GM19193 (cell line): ENCODE measurements around the gene ZNF700.

Source experiments
- POLR2A ChIP-seq: IDR thresholded peaks from 4 replicates; pipeline ENCODE4 v1.6.1; 2011; ENCODE audit not compliant: insufficient read depth, insufficient read length; ENCODE audit errors: extremely low read depth

The ZNF700 gene

GRCh38 chr19:11924886-11925650 lies at the start of gene ZNF700:
TSS of gene ZNF700 (plus strand) at chr19:11925107. CDS start at chr19:11925211, 104 bp downstream.
- peak; percentile 97 for TF ChIP-seq POLR2A

GRCh38 chr19:11880598-11880997 lies 44.3 kb upstream of the ZNF700 start:
- TF ChIP-seq POLR2A, result no peak

- no peak for TF ChIP-seq POLR2A
Observed at GRCh38 chr19:11881151-11881800, 43.6 kb upstream of the ZNF700 start.

GRCh38 chr19:11882606-11883005 lies 42.3 kb upstream of the ZNF700 start:
- no peak for TF ChIP-seq POLR2A

GRCh38 chr19:11887234-11887610 lies 37.7 kb upstream of the ZNF700 start:
- TF ChIP-seq POLR2A, result no peak

GRCh38 chr19:11887611-11888531 lies 37.0 kb upstream of the ZNF700 start, which contains the start of gene ZNF69:
TSS of gene ZNF69 (plus strand) at chr19:11887782. CDS start at chr19:11887924, 142 bp downstream.
- TF ChIP-seq POLR2A, result no peak

- TF ChIP-seq POLR2A, result no peak
Observed at GRCh38 chr19:11890634-11891033, 34.3 kb upstream of the ZNF700 start.

- TF ChIP-seq POLR2A, result no peak
Observed at GRCh38 chr19:11894851-11895250, 30.1 kb upstream of the ZNF700 start.

- TF ChIP-seq POLR2A, result no peak
Observed at GRCh38 chr19:11902228-11902627, 22.7 kb upstream of the ZNF700 start.

GRCh38 chr19:11905928-11906327 lies 19.0 kb upstream of the ZNF700 start:
- TF ChIP-seq POLR2A, result no peak

- TF ChIP-seq POLR2A, result no peak
Observed at GRCh38 chr19:11921852-11922495, 2.9 kb upstream of the ZNF700 start.

- no peak for TF ChIP-seq POLR2A
Observed at GRCh38 chr19:11927227-11927626, 2.3 kb downstream of the ZNF700 start.

GRCh38 chr19:11931051-11931450 lies 6.1 kb downstream of the ZNF700 start:
- no peak for TF ChIP-seq POLR2A

GRCh38 chr19:11931513-11931912 lies 6.6 kb downstream of the ZNF700 start:
- TF ChIP-seq POLR2A, result no peak

- TF ChIP-seq POLR2A, result no peak
Observed at GRCh38 chr19:11942008-11942842, 17.3 kb downstream of the ZNF700 start.

- no peak for TF ChIP-seq POLR2A
Observed at GRCh38 chr19:11942843-11943108, 17.9 kb downstream of the ZNF700 start.
